HCT116 (cell line): ENCODE measurements around the gene SLC7A8. TPM values are rescaled to one million over a fixed set of nuclear protein-coding genes. Genes with fewer than 3 reads are reported as not detected.

Source experiments
- ATAC-seq: fragments of 200-7000 bp; cut with Tn5 transposase; 2 replicates; pipeline ENCODE4 v1.9.1; 2020; ENCODE audit warnings: mild to moderate bottlenecking, moderate library complexity
- BruUV-seq: library from RNA; stranded (reverse); fragments of 400-500 nt; replicated peaks from 2 replicates; lab custom pipeline; 2021; lab: Mats Ljungman, UMichigan
- CTCF ChIA-PET: fragments of 300-600 bp; sonication (Branson Sonifier 250); formaldehyde crosslinking; loops from one replicate; lab custom pipeline; 2021; ENCODE audit warnings: antibody characterized with exemption; lab: Charles Lee
- POLR2A ChIA-PET: fragments of 300-600, 350-600 bp; sonication (Branson Sonifier 250); formaldehyde crosslinking; loops from one replicate; lab custom pipeline; 2021; ENCODE audit warnings: antibody characterized with exemption; lab: Charles Lee
- RAD21 ChIA-PET, 2 experiments: fragments of 300-600 bp; sonication (Branson Sonifier 250); formaldehyde crosslinking; loops; one replicate each; lab custom pipeline; 2023; ENCODE audit warnings: low total read pairs in 2 of 2; ENCODE audit not compliant: uncharacterized antibody in 2 of 2, unreplicated experiment in 2 of 2, low non-redundant PET in 1 of 2; lab: Charles Lee
- DNase-seq: peaks from one replicate; pipeline ENCODE4 v3.0.0-alpha.2; 2010; ENCODE audit warnings: low read depth, low spot score
- H2AFZ ChIP-seq: fragments of 200-600 bp; shearing (Covaris generic), sonication (generic); 2 replicates; pipeline ENCODE4 v1.6.1; 2017; ENCODE audit warnings: low read depth, mixed run types, mixed read lengths, antibody characterized with exemption, low read length; ENCODE audit not compliant: poor library complexity, severe bottlenecking
- H3K27ac ChIP-seq: 2 replicates; pipeline ENCODE4 v1.5.1; 2012; ENCODE audit warnings: low read depth, low read length
- H3K27me3 ChIP-seq: fragments of 200-600 bp; sonication (generic); 2 replicates; pipeline ENCODE4 v1.6.1; 2016; ENCODE audit warnings: mixed run types, low read length, mixed read lengths; ENCODE audit not compliant: insufficient read depth
- H3K36me3 ChIP-seq, 2 experiments: fragments of 200-500 bp in 1 of 2; fragments of 200-600 bp in 1 of 2; sonication (Bioruptor generic) in 1 of 2; sonication (generic) in 1 of 2; 2 replicates each; pipeline versions ENCODE4 v1.5.1 to v1.6.1; 2014 to 2016; ENCODE audit warnings: low read length in 2 of 2, inconsistent platforms in 1 of 2, mixed read lengths in 1 of 2, mixed run types in 1 of 2; ENCODE audit not compliant: insufficient read depth in 2 of 2, control insufficient read depth in 1 of 2
- H3K4me1 ChIP-seq, 2 experiments: fragments of 200-600 bp in 1 of 2; sonication (generic) in 1 of 2; 2 replicates each; pipeline versions ENCODE4 v1.5.1 to v1.6.1; 2012 to 2017; ENCODE audit warnings: low read length in 2 of 2, inconsistent platforms in 1 of 2, mild to moderate bottlenecking in 1 of 2, mixed read lengths in 1 of 2, mixed run types in 1 of 2, moderate library complexity in 1 of 2; ENCODE audit not compliant: insufficient read depth in 2 of 2, control insufficient read depth in 1 of 2
- H3K4me2 ChIP-seq: fragments of 200-600 bp; sonication (generic); 2 replicates; pipeline ENCODE4 v1.6.1; 2017; ENCODE audit warnings: mixed run types, low read length, mixed read lengths
- H3K4me3 ChIP-seq, 2 experiments: fragments of 200-600 bp in 1 of 2; sonication (generic) in 1 of 2; replicated peaks in 1 of 2; 2 replicates each; pipeline ENCODE4 v1.5.1; 2011 to 2016; ENCODE audit warnings: low read length in 2 of 2, control low read depth in 1 of 2, low read depth in 1 of 2, mild to moderate bottlenecking in 1 of 2, mixed read lengths in 1 of 2, mixed run types in 1 of 2
- H3K79me2 ChIP-seq: fragments of 200-600 bp; sonication (generic); 2 replicates; pipeline ENCODE4 v1.6.1; 2017; ENCODE audit warnings: mild to moderate bottlenecking, mixed run types, low read length, moderate library complexity, mixed read lengths; ENCODE audit not compliant: insufficient read depth
- H3K9ac ChIP-seq: fragments of 200-600 bp; sonication (generic); 2 replicates; pipeline ENCODE4 v1.6.1; 2016; ENCODE audit warnings: low read length, mixed read lengths
- H3K9me2 ChIP-seq: fragments of 200-600 bp; sonication (generic), shearing (Covaris generic); 2 replicates; pipeline ENCODE4 v1.6.1; 2017; ENCODE audit warnings: mixed run types, mild to moderate bottlenecking, moderate library complexity; ENCODE audit not compliant: insufficient read depth
- H3K9me3 ChIP-seq, 2 experiments: fragments of 200-500 bp in 1 of 2; fragments of 200-600 bp in 1 of 2; sonication (Bioruptor generic) in 1 of 2; sonication (generic) in 1 of 2; 2 replicates each; pipeline ENCODE4 v1.6.1; 2014 to 2017; ENCODE audit warnings: low read length in 2 of 2, mixed read lengths in 2 of 2, inconsistent platforms in 1 of 2, low read depth in 1 of 2, mild to moderate bottlenecking in 1 of 2, mixed run types in 1 of 2, moderate library complexity in 1 of 2; ENCODE audit not compliant: control insufficient read depth in 1 of 2, insufficient read depth in 1 of 2
- H4K20me1 ChIP-seq: fragments of 200-600 bp; sonication (generic), shearing (Covaris generic); 2 replicates; pipeline ENCODE4 v1.6.1; 2017; ENCODE audit warnings: mixed run types, mild to moderate bottlenecking, moderate library complexity; ENCODE audit not compliant: insufficient read depth
- CTCF ChIP-seq, 3 experiments: fragments of 200-600 bp in 1 of 3; sonication (generic) in 1 of 3; IDR thresholded peaks in 2 of 3; conservative IDR thresholded peaks in 1 of 3; 2 replicates each; pipeline ENCODE4 v1.5.1; 2012 to 2017; ENCODE audit warnings: low read depth in 2 of 3, low read length in 2 of 3, antibody characterized with exemption in 1 of 3, borderline replicate concordance in 1 of 3, control low read depth in 1 of 3, mild to moderate bottlenecking in 1 of 3, mixed read lengths in 1 of 3, mixed run types in 1 of 3, moderate library complexity in 1 of 3; ENCODE audit not compliant: insufficient read depth in 1 of 3
- POLR2A ChIP-seq: IDR thresholded peaks from 2 replicates; pipeline ENCODE4 v1.7.0; 2011; ENCODE audit warnings: borderline replicate concordance; ENCODE audit not compliant: insufficient read depth, insufficient read length; ENCODE audit errors: extremely low read depth
- RAD21 ChIP-seq: IDR thresholded peaks from 2 replicates; pipeline ENCODE4 v1.6.1; 2012; ENCODE audit warnings: low read depth, mild to moderate bottlenecking
- REST ChIP-seq: IDR thresholded peaks from 2 replicates; pipeline ENCODE4 v1.6.1; 2012; ENCODE audit warnings: low read depth
- TCF7L2 ChIP-seq: IDR thresholded peaks from 2 replicates; pipeline ENCODE4 v1.7.0; 2011; ENCODE audit warnings: borderline replicate concordance, inconsistent platforms; ENCODE audit not compliant: insufficient read depth, insufficient read length; ENCODE audit errors: extremely low read depth
- intact Hi-C: fragments of 100-400 bp; cut with micrococcal nuclease; formaldehyde crosslinking; loops from 2 replicates; pipeline ENCODE4 v1.10.0; 2022
- total RNA-seq: library from RNA; stranded (reverse); gene quantifications from one replicate; pipeline ENCODE4 v1.2.1, GENCODE V29; 2021; ENCODE audit not compliant: unreplicated experiment

SLC7A8 gene
- total RNA-seq, 1 experiment from 2014 or later, result 5.3 TPM

GRCh38 chr14:23093991-23094665 is 89.3 kb downstream of the SLC7A8 start:
- Histone ChIP-seq H3K27me3 (no peaks in the 10 kb centered on the region), H3K79me2 (peaks cover 90% of the 10 kb centered on the region), H3K9ac (peak overlapping the region; percentile 94), H4K20me1 (peaks cover 6% of the 10 kb centered on the region; the same call in 1 of the 2 replicates), H3K9me2 (no peaks in the 10 kb centered on the region), H3K4me3 (peak overlapping the region; percentile 90 to 96), H3K27ac (peak overlapping the region; percentile 87), H3K36me3 (peaks cover 40 to 45% of the 10 kb centered on the region in 2 experiments), H3K9me3 (no peaks in the 10 kb centered on the region), H3K4me2 (peak overlapping the region; percentile 95), H2AFZ (no peak overlapping the region), H3K4me1 (peaks cover 6 to 12% of the 10 kb centered on the region in 2 experiments; a peak in 2 of 4 replicates)
- ChIA-PET POLR2A (interaction anchor here (0.8 to 2.2 kb wide), 21 partner anchors 9 to 1272 kb away, joined by 3 to 35 read pairs (median 7); partner anchors contain the start of genes AJUBA, BCL2L2, HAUS4 and HOMEZ), RAD21 (interaction anchor here (0.6 to 1.6 kb wide), 5 partner anchors 22 to 113 kb away, joined by 3 to 5 read pairs (median 3); no protein-coding TSS in a partner anchor), CTCF (interaction anchor here (0.7 to 3.0 kb wide), 14 partner anchors 8 to 242 kb away, joined by 3 to 64 read pairs (median 6); partner anchors contain the start of genes CDH24 and PRMT5)
- TF ChIP-seq RAD21, result no peak
- no peak for TF ChIP-seq POLR2A
- peak; percentile 19 to 27 (median 24); a peak in 3 of 6 replicates for TF ChIP-seq CTCF (IDR thresholded peaks at IDR 0.05 in 2 of 3, conservative IDR thresholded peaks at IDR 0.05 in 1 of 3; ENCODE audit: borderline replicate concordance in 1 of 3, insufficient read depth in 1 of 3, low read depth in 2 of 3, low read length in 2 of 3)
- no peak for TF ChIP-seq REST
- TF ChIP-seq TCF7L2, result no peak
- ATAC-seq (no peak), DNase-seq (no peak)
- intact Hi-C loops, result loop anchor here (2.0 kb wide), 1 partner anchor 25 kb away; no protein-coding TSS in a partner anchor
- no TSS peak for BruUV-seq
